ENCODE measurements around the gene SLC66A2.

Gene SLC66A2

GRCh38 chr18:79903071-79903635 is 48.3 kb downstream of the SLC66A2 start:
- no peak for DNase-seq (ENCODE audit: low spot score)

GRCh38 chr18:79902640-79903039 is 48.8 kb downstream of the SLC66A2 start:
- no peak for DNase-seq (ENCODE audit: low spot score)

- no peak for DNase-seq (ENCODE audit: low spot score)
Observed at GRCh38 chr18:79902075-79902474, 49.4 kb downstream of the SLC66A2 start.

GRCh38 chr18:79901665-79902064 is 49.8 kb downstream of the SLC66A2 start:
- DNase-seq (ENCODE audit: low spot score), result no peak

GRCh38 chr18:79900610-79901570 is 50.6 kb downstream of the SLC66A2 start:
- DNase-seq (ENCODE audit: low spot score), result no peak

- no peak for DNase-seq (ENCODE audit: low spot score)
Observed at GRCh38 chr18:79899609-79900445, 51.6 kb downstream of the SLC66A2 start.

- no peak for DNase-seq (ENCODE audit: low spot score)
Observed at GRCh38 chr18:79898952-79899608, 52.4 kb downstream of the SLC66A2 start.

GRCh38 chr18:79897940-79898625 is 53.4 kb downstream of the SLC66A2 start:
- no peak for DNase-seq (ENCODE audit: low spot score)

- DNase-seq (ENCODE audit: low spot score), result no peak
Observed at GRCh38 chr18:79896738-79897137, 54.7 kb downstream of the SLC66A2 start.

GRCh38 chr18:79890674-79891073 is 60.8 kb downstream of the SLC66A2 start:
- no peak for DNase-seq (ENCODE audit: low spot score)

- no peak for DNase-seq (ENCODE audit: low spot score)
Observed at GRCh38 chr18:79889569-79889968, 61.9 kb downstream of the SLC66A2 start.

- DNase-seq (ENCODE audit: low spot score), result no peak
Observed at GRCh38 chr18:79888016-79888415, 63.4 kb downstream of the SLC66A2 start.

- DNase-seq (ENCODE audit: low spot score), result no peak
Observed at GRCh38 chr18:79887181-79888000, 64.1 kb downstream of the SLC66A2 start.

GRCh38 chr18:79884963-79885728 is 66.3 kb downstream of the SLC66A2 start:
- DNase-seq (ENCODE audit: low spot score), result no peak

GRCh38 chr18:79884294-79884962 is 67.0 kb downstream of the SLC66A2 start:
- no peak for DNase-seq (ENCODE audit: low spot score)

GRCh38 chr18:79883461-79884293 is 67.8 kb downstream of the SLC66A2 start:
- DNase-seq (ENCODE audit: low spot score), result no peak

- DNase-seq (ENCODE audit: low spot score), result no peak
Observed at GRCh38 chr18:79882522-79883241, 68.8 kb downstream of the SLC66A2 start.

- DNase-seq (ENCODE audit: low spot score), result no peak
Observed at GRCh38 chr18:79881695-79882094, 69.8 kb downstream of the SLC66A2 start.
